DND-41 (cell line): ENCODE measurements around the gene CTNNAL1.

Source experiments
- ATAC-seq: fragments of 200-7000 bp; cut with Tn5 transposase; 3 replicates; pipeline ENCODE4 v1.9.1; 2021; ENCODE audit warnings: low read depth; ENCODE audit not compliant: insufficient read depth
- DNase-seq: peaks from one replicate; pipeline ENCODE4 v3.0.0-alpha.2; 2020
- H2AFZ ChIP-seq: 2 replicates; pipeline ENCODE4 v1.6.0; 2012; ENCODE audit warnings: low read depth, low read length
- H3K27ac ChIP-seq: 2 replicates; pipeline ENCODE4 v1.5.1; 2012; ENCODE audit warnings: low read length, inconsistent platforms
- H3K27me3 ChIP-seq: fragments of 200-600 bp; sonication (generic); 2 replicates; pipeline ENCODE4 v1.6.0; 2012; ENCODE audit warnings: low read length, mild to moderate bottlenecking, inconsistent platforms; ENCODE audit not compliant: insufficient read depth, poor library complexity
- H3K36me3 ChIP-seq: 2 replicates; pipeline ENCODE4 v1.5.1; 2012; ENCODE audit warnings: low read length, inconsistent platforms; ENCODE audit not compliant: insufficient read depth
- H3K4me1 ChIP-seq: 2 replicates; pipeline ENCODE4 v1.5.1; 2012; ENCODE audit warnings: mild to moderate bottlenecking, low read length; ENCODE audit not compliant: insufficient read depth
- H3K4me2 ChIP-seq: 2 replicates; pipeline ENCODE4 v1.6.0; 2012; ENCODE audit warnings: mild to moderate bottlenecking, moderate library complexity, low read length, inconsistent platforms; ENCODE audit not compliant: insufficient read depth
- H3K4me3 ChIP-seq, 2 experiments: fragments of 200-600 bp in 1 of 2; shearing (Covaris generic) in 1 of 2; 2 replicates each; pipeline ENCODE4 v1.5.1; 2012 to 2016; ENCODE audit warnings: inconsistent platforms in 2 of 2, low read length in 2 of 2, mild to moderate bottlenecking in 2 of 2, low read depth in 1 of 2, moderate library complexity in 1 of 2
- H3K79me2 ChIP-seq: 2 replicates; pipeline ENCODE4 v1.6.0; 2012; ENCODE audit warnings: low read length, inconsistent platforms; ENCODE audit not compliant: insufficient read depth
- H3K9ac ChIP-seq: 2 replicates; pipeline ENCODE4 v1.6.0; 2012; ENCODE audit warnings: low read depth, mild to moderate bottlenecking, inconsistent platforms, low read length, moderate library complexity
- H3K9me3 ChIP-seq: 2 replicates; pipeline ENCODE4 v1.5.1; 2012; ENCODE audit warnings: low read length, moderate library complexity, mild to moderate bottlenecking, inconsistent platforms; ENCODE audit not compliant: insufficient read depth, severe bottlenecking
- H4K20me1 ChIP-seq: 2 replicates; pipeline ENCODE4 v1.6.0; 2012; ENCODE audit warnings: low read length; ENCODE audit not compliant: insufficient read depth
- CTCF ChIP-seq: IDR thresholded peaks from 2 replicates; pipeline ENCODE4 v1.5.1; 2012; ENCODE audit warnings: borderline replicate concordance, low read length, moderate library complexity, mild to moderate bottlenecking; ENCODE audit not compliant: poor library complexity, severe bottlenecking; ENCODE audit errors: extremely low read depth
- EZH2 ChIP-seq: IDR thresholded peaks from 3 replicates; pipeline ENCODE4 v1.6.1; 2012; ENCODE audit warnings: borderline replicate concordance, low read depth, mild to moderate bottlenecking, moderate library complexity, low read length, inconsistent platforms; ENCODE audit not compliant: severe bottlenecking

The CTNNAL1 gene

GRCh38 chr9:108963459-108964143 is 49.7 kb downstream of the CTNNAL1 start:
- DNase-seq (no peak), ATAC-seq (no peak)
- no peaks in the 10 kb centered on the region for H3K9me3 ChIP-seq
- no peak overlapping the region for H3K9ac ChIP-seq
- H3K36me3 ChIP-seq: peaks cover 10% of the 10 kb centered on the region; the same call in 1 of the 2 replicates
- H3K27ac ChIP-seq: no peak overlapping the region
- no peaks in the 10 kb centered on the region for H4K20me1 ChIP-seq
- H3K4me1 ChIP-seq: no peaks in the 10 kb centered on the region
- no peaks in the 10 kb centered on the region for H3K27me3 ChIP-seq
- H2AFZ ChIP-seq: no peak overlapping the region
- no peak overlapping the region for H3K4me3 ChIP-seq
- H3K79me2 ChIP-seq: no peaks in the 10 kb centered on the region
- TF ChIP-seq CTCF (no peak), EZH2 (no peak)
- no peak overlapping the region for H3K4me2 ChIP-seq

- peaks cover 8% of the 10 kb centered on the region; the same call in 1 of the 2 replicates for H3K36me3 ChIP-seq
These were observed 52.1 kb downstream of the CTNNAL1 start for GRCh38 chr9:108961151-108961550.

DNA sequence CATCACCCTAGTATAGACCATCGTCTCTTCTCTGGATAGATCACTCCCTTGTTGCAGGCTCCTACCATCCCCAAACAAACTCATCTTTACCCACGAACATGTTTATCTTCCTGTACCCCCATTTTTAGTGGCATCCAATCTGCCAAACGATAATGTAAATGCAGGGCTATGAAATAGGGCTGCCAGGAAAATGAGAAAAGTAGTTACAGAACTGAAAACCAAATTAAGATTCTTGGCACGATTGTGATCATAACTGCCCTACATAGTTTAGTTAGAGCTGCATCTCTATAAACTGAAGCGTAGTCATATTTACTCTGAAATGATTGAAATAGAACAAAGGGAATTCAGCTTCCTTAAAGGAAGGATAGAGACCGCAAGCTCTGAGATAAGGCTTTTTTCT is 53.0 kb downstream of the CTNNAL1 start:
- no peaks in the 10 kb centered on the region for H3K27me3 ChIP-seq
- no peaks in the 10 kb centered on the region for H3K9me3 ChIP-seq
- no peak overlapping the region for H2AFZ ChIP-seq
- no peak overlapping the region for H3K4me3 ChIP-seq
- H3K4me2 ChIP-seq: no peak overlapping the region
- TF ChIP-seq EZH2: no peak
- H3K9ac ChIP-seq: no peak overlapping the region
- H3K27ac ChIP-seq: no peak overlapping the region
- DNase-seq: no peak
- no peaks in the 10 kb centered on the region for H3K79me2 ChIP-seq
- ATAC-seq: no peak
- H3K36me3 ChIP-seq: peaks cover 2% of the 10 kb centered on the region; the same call in 1 of the 2 replicates
- H4K20me1 ChIP-seq: no peaks in the 10 kb centered on the region
- no peaks in the 10 kb centered on the region for H3K4me1 ChIP-seq

More at GRCh38 chr9:108961151-108961550, 52.1 kb downstream of the CTNNAL1 start:
- Histone ChIP-seq H3K9me3 (no peaks in the 10 kb centered on the region), H3K4me2 (no peak overlapping the region), H3K79me2 (no peaks in the 10 kb centered on the region), H3K9ac (no peak overlapping the region), H3K4me3 (no peak overlapping the region), H3K27ac (no peak overlapping the region), H3K27me3 (no peaks in the 10 kb centered on the region), H4K20me1 (no peaks in the 10 kb centered on the region), H3K4me1 (no peaks in the 10 kb centered on the region), H2AFZ (no peak overlapping the region)
- TF ChIP-seq CTCF: no peak
- no peak for TF ChIP-seq EZH2
- no peak for ATAC-seq
- no peak for DNase-seq

GRCh38 chr9:108956631-108957026 is 56.7 kb downstream of the CTNNAL1 start:
- Histone ChIP-seq H3K79me2 (no peaks in the 10 kb centered on the region), H3K36me3 (no peaks in the 10 kb centered on the region), H3K9ac (no peak overlapping the region), H3K27me3 (no peaks in the 10 kb centered on the region), H2AFZ (no peak overlapping the region), H3K27ac (no peak overlapping the region), H4K20me1 (no peaks in the 10 kb centered on the region), H3K4me2 (no peak overlapping the region), H3K4me1 (no peaks in the 10 kb centered on the region), H3K9me3 (no peaks in the 10 kb centered on the region), H3K4me3 (no peak overlapping the region)
- ATAC-seq: no peak
- no peak for TF ChIP-seq CTCF
- no peak for TF ChIP-seq EZH2
- DNase-seq: no peak
